Endodermal cell (in vitro differentiated cells): ENCODE results near the gene SCYGR3. TPM values are rescaled to one million over a fixed set of nuclear protein-coding genes. Genes with fewer than 3 reads are reported as not detected.
"Not testable (repeated sequence)": the region's sequence is repeated elsewhere in the genome, so short reads cannot be mapped to it uniquely, and the experiment has no call there.

Experiments used
- DNase-seq: peaks from one replicate; pipeline ENCODE4 v3.0.0-alpha.2; 2017
- H3K27ac ChIP-seq: 2 replicates; pipeline ENCODE4 v1.5.1; 2013; ENCODE audit warnings: mild to moderate bottlenecking, low read depth, low read length, moderate library complexity
- H3K27me3 ChIP-seq: 2 replicates; pipeline ENCODE4 v1.6.1; 2013; ENCODE audit warnings: mild to moderate bottlenecking, low read length, moderate library complexity; ENCODE audit not compliant: insufficient read depth, control insufficient read depth, poor library complexity, severe bottlenecking
- H3K36me3 ChIP-seq: 2 replicates; pipeline ENCODE4 v1.7.0; 2013; ENCODE audit warnings: mild to moderate bottlenecking, low read length, moderate library complexity; ENCODE audit not compliant: control insufficient read depth, insufficient read depth
- H3K4me1 ChIP-seq: one replicate; pipeline ENCODE4 v1.7.0; 2013; ENCODE audit warnings: low read length; ENCODE audit not compliant: control insufficient read depth, insufficient read depth
- H3K4me3 ChIP-seq: 2 replicates; pipeline ENCODE4 v1.5.1; 2013; ENCODE audit warnings: mild to moderate bottlenecking, low read length, moderate library complexity
- H3K9ac ChIP-seq: 2 replicates; pipeline ENCODE4 v1.6.1; 2013; ENCODE audit warnings: mild to moderate bottlenecking, low read length, moderate library complexity; ENCODE audit not compliant: poor library complexity, severe bottlenecking; ENCODE audit errors: extremely low read depth
- H3K9me3 ChIP-seq: 2 replicates; pipeline ENCODE4 v1.6.1; 2013; ENCODE audit warnings: mild to moderate bottlenecking, low read length, moderate library complexity; ENCODE audit not compliant: control insufficient read depth
- H3K27ac Mint-ChIP-seq: 2 replicates; pipeline ENCODE4 v1.8.0; 2020; ENCODE audit warnings: mixed read lengths
- H3K27me3 Mint-ChIP-seq: 2 replicates; pipeline ENCODE4 v1.8.0; 2021; ENCODE audit warnings: mild to moderate bottlenecking, mixed read lengths; ENCODE audit not compliant: insufficient read depth
- H3K36me3 Mint-ChIP-seq: 2 replicates; pipeline ENCODE4 v1.8.0; 2020; ENCODE audit warnings: low read depth, mixed read lengths
- H3K4me1 Mint-ChIP-seq: 2 replicates; pipeline ENCODE4 v1.8.0; 2020; ENCODE audit warnings: mixed read lengths
- H3K4me3 Mint-ChIP-seq: 2 replicates; pipeline ENCODE4 v1.8.0; 2020; ENCODE audit warnings: mild to moderate bottlenecking, moderate library complexity, mixed read lengths
- H3K9me3 Mint-ChIP-seq: 2 replicates; pipeline ENCODE4 v1.8.0; 2020; ENCODE audit warnings: mild to moderate bottlenecking, mixed read lengths
- WGBS, 2 experiments: methylation state at CpG; one replicate each; pipeline versions ENCODE4 v1.1.5 to v1.1.7; 2013; ENCODE audit warnings: missing lambda C conversion rate in 2 of 2, mixed read lengths in 1 of 2; ENCODE audit not compliant: insufficient coverage in 1 of 2, insufficient read length in 1 of 2; 5-methylcytosine and 5-hydroxymethylcytosine counted together
- total RNA-seq, 2 donors: library from RNA; stranded (reverse); fragmentation: NEBNext Ultra II Directional in 1 of 2; extraction: Animal tissue kit (Norgen Biotek cat#: 25700) in 1 of 2; gene quantifications; 2 replicates in 1 of 2; 3 replicates in 1 of 2; pipeline ENCODE4 v1.2.1, GENCODE V29; 2021
- TF ChIP-seq, protein P1 (sequence below): fragments of 200-600 bp; sonication (generic); conservative IDR thresholded peaks from 2 replicates; pipeline ENCODE4 v1.5.0; 2021; ENCODE audit warnings: antibody characterized with exemption, mild to moderate bottlenecking

SCYGR3 gene
- total RNA-seq, 2 donors from 2014 or later: not detected

GRCh38 chr2:227606476-227606875, 8.2 kb downstream of the SCYGR3 start:
- 97 to 100% methylated on average over 1 of the region's 1 CpG for WGBS, 2 experiments
- TF ChIP-seq, protein P1, sequence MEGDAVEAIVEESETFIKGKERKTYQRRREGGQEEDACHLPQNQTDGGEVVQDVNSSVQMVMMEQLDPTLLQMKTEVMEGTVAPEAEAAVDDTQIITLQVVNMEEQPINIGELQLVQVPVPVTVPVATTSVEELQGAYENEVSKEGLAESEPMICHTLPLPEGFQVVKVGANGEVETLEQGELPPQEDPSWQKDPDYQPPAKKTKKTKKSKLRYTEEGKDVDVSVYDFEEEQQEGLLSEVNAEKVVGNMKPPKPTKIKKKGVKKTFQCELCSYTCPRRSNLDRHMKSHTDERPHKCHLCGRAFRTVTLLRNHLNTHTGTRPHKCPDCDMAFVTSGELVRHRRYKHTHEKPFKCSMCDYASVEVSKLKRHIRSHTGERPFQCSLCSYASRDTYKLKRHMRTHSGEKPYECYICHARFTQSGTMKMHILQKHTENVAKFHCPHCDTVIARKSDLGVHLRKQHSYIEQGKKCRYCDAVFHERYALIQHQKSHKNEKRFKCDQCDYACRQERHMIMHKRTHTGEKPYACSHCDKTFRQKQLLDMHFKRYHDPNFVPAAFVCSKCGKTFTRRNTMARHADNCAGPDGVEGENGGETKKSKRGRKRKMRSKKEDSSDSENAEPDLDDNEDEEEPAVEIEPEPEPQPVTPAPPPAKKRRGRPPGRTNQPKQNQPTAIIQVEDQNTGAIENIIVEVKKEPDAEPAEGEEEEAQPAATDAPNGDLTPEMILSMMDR: no peak
- H3K27me3 Mint-ChIP-seq: no peaks in the 10 kb centered on the region

DNA sequence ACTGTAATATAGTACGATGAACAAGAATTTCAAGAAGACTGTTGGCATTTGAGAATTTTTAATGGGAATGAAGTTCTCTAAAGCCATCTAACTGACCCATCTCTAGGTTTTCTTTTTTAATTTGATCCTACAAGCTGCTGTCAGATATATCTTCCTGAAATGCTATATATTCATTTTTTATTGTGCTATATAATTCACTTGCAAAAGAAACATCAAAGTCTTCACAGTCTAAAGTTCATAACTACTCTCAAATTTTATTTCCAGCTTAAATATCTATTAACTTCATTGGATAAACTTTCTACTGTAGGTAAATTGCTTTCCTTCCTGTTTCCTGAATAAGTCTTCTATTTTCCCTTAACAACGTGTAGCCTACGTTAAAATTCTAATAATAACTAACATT, 12.3 kb downstream of the SCYGR3 start:
- H3K4me1 Mint-ChIP-seq: peaks cover 9% of the 10 kb centered on the region
- H3K27ac Mint-ChIP-seq: no peak overlapping the region
- H3K27me3 ChIP-seq: no peaks in the 10 kb centered on the region

More at GRCh38 chr2:227606476-227606875, 8.2 kb downstream of the SCYGR3 start:
- no peaks in the 10 kb centered on the region for H3K4me1 Mint-ChIP-seq
- H3K9me3 Mint-ChIP-seq: no peaks in the 10 kb centered on the region
- Histone ChIP-seq H3K4me1 (no peaks in the 10 kb centered on the region), H3K9me3 (no peaks in the 10 kb centered on the region), H3K4me3 (no peak overlapping the region), H3K27me3 (no peaks in the 10 kb centered on the region), H3K36me3 (no peaks in the 10 kb centered on the region), H3K27ac (no peak overlapping the region), H3K9ac (no peak overlapping the region)
- H3K4me3 Mint-ChIP-seq: no peak overlapping the region
- no peak for DNase-seq
- H3K36me3 Mint-ChIP-seq: no peaks in the 10 kb centered on the region
- H3K27ac Mint-ChIP-seq: no peak overlapping the region

GRCh38 chr2:227598835-227599503, 15.7 kb downstream of the SCYGR3 start, which contains the start of gene SCYGR2:
Gene SCYGR2, plus strand, starts transcription at chr2:227598893. Its CDS starts 0 bp downstream, at chr2:227598893.
- peak within 1 kb of the TSS; percentile 79 for H3K27ac Mint-ChIP-seq
- not testable (repeated sequence) for H3K27me3 Mint-ChIP-seq, H3K9me3 Mint-ChIP-seq, H3K4me3 Mint-ChIP-seq, H3K4me1 Mint-ChIP-seq, DNase-seq, H3K36me3 ChIP-seq, H3K9me3 ChIP-seq, H3K4me3 ChIP-seq, H3K27ac ChIP-seq, H3K9ac ChIP-seq, H3K27me3 ChIP-seq, H3K36me3 Mint-ChIP-seq, H3K4me1 ChIP-seq
- 89 to 94% methylated on average over 1 to 13 of the region's 16 CpGs for WGBS, 2 experiments

More for the DNA sequence above, 12.3 kb downstream of the SCYGR3 start:
- no peak overlapping the region for H3K27ac ChIP-seq
- no peak overlapping the region for H3K4me3 ChIP-seq
- H3K36me3 ChIP-seq: no peaks in the 10 kb centered on the region
- 90 to 100% methylated on average over 2 to 3 of the region's 3 CpGs for WGBS, 2 experiments
- H3K4me1 ChIP-seq: peaks cover 3% of the 10 kb centered on the region
- Mint-ChIP-seq H3K9me3 (no peaks in the 10 kb centered on the region), H3K4me3 (no peak overlapping the region), H3K36me3 (no peaks in the 10 kb centered on the region), H3K27me3 (no peaks in the 10 kb centered on the region)
- TF ChIP-seq, protein P1: no peak
- no peaks in the 10 kb centered on the region for H3K9me3 ChIP-seq
- H3K9ac ChIP-seq: no peak overlapping the region
- DNase-seq: no peak
